HPDE6-E6E7 (cell line): ENCODE data around the gene NAA16.
"Not testable (repeated sequence)": the region's sequence is repeated elsewhere in the genome, so short reads cannot be mapped to it uniquely, and the experiment has no call there.

ENCODE experiments used
- DNase-seq: peaks from one replicate; pipeline ENCODE4 v3.0.0; 2011; ENCODE audit warnings: missing footprints; ENCODE audit errors: extremely low spot score

The NAA16 gene

DNA sequence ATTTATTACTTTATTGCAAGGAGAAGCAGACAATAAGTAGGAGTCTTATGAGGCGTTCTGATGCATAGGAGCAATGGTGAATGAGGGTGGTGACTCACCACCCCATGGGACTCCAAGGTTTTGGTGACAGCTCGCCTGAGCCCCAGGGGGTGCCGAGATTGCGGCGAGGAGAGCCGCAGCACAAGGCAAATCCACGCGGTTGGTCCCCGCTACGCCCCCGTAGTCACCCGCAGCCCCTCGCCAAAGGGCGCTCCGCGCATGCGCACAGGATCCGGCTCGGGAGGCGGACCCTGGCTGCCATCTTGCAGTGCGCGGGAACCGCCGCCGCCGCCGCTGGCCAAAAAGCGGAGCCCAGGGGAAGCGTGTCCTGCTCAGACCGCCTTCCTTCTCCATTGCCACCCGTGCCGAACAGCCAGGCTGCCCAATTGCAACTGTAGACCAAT is at the start of gene NAA16:
TSS of gene NAA16 (plus strand) at position 305 of the 443 bp plus-strand sequence. CDS start 262 bp downstream, outside the sequence.
- DNase-seq = peak; percentile 35

DNA sequence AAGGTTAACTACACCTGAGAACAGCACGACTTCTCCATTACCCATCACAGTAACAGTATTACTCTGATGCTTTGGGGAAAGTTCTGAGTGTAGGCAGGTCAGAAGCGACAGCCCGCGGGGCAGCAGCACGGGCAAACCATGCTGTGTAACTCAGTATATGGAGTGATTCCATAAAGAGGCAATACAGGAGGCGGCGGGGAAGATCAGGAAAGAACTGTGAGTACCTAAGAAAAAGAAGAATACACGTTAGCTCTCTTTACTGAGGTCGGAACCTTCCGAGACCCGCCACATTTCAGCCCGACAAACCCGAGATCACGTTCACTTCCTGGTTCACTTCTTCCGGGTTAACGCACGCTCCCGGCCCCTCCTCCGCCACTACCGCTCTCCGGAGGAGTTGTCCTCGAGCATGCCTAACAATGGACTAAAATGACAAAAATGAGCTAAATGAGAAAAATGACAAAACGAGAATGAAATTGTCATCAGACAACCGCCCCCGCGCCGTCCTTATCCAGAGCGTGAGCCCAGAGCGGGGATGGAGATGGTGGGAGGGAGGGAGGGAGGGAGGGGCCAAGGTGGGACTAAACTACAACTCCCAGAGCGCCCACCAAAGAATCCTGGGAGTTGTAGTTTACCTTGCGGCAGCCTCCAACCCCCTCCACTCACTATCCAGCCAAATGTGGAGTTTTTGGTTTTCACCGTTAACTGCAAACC is 47.7 kb upstream of the NAA16 start, which contains the start of gene MTRF1:
TSS of gene MTRF1 (minus strand) at position 316 of the 711 bp plus-strand sequence. CDS start 2,669 bp downstream, outside the sequence.
- peak; percentile 44 for DNase-seq

DNA sequence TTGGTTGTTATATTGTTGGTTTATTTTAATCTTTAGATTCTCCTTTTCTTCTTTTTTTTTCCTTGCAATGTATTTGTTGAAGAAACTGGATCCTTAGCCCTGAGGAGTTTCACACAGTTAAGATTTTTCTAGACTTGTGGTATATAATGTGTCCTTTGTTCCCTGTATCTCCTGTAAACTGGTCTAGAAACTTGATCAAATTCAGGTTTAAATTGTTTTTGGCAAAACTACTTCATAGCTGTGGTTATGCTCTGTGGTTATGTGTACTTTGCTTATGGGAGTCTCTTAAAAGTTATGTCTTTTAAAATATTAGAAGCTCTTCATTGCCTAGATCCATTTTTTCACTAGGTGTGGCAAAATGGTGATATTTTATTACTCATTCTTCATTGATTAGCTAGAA is 44.0 kb upstream of the NAA16 start:
- no peak for DNase-seq

DNA sequence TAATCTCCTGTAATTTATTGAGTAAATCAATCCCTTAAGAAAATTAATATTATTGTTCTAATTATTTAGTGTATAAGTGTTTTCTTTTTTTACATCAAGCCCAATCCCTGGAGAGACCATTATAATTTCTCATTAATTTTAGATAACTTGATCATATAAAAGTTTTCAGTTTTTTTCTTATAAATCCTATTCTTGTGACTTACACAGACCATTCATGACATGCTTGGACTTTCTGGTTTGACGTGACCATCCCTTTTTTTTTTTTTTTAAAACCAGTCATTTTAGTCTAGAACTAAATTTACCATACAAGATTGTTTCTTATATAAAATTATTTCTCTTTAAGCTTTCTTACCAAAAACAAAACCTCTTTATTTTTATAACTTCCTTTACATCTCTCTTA is 42.3 kb upstream of the NAA16 start:
- DNase-seq = no peak

DNA sequence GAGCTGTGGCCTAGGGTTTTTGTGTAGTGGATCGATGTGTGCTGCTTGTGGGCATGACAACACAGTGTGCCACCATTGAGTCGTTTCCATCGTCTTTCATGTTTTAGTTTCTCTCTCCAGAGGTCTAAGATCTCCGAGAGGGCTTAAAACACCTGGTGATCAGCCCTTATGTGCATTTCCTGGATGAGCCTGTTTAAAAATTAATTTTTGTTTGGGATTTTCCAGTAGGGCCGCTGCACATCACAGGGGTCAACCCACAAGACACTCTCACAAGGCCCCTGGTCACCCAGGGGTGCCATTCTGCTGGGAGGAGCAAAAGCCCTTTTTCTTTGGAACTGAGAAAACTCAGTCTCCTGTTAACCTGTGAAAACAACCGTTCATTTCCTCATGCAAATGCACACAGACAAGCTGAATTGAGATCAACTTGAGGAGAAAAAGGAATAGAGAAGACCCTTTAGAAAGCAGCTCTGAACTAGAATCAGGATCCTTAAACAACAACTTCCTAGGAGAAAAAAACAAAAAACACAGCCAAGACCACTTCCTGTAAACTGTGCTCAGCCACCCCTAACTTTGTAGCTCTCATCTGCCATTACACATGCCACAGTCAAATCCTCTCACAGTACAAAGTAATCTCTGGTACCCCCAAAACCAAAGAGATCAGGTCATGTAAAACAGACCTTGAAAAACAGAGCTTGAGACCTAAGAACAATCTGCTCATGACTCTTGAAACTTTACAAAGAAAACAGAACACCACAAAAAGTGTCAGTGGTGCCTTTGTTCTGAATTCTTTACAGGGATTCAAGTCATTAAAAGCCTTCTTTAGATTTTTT is 39.4 kb upstream of the NAA16 start:
- no peak for DNase-seq

DNA sequence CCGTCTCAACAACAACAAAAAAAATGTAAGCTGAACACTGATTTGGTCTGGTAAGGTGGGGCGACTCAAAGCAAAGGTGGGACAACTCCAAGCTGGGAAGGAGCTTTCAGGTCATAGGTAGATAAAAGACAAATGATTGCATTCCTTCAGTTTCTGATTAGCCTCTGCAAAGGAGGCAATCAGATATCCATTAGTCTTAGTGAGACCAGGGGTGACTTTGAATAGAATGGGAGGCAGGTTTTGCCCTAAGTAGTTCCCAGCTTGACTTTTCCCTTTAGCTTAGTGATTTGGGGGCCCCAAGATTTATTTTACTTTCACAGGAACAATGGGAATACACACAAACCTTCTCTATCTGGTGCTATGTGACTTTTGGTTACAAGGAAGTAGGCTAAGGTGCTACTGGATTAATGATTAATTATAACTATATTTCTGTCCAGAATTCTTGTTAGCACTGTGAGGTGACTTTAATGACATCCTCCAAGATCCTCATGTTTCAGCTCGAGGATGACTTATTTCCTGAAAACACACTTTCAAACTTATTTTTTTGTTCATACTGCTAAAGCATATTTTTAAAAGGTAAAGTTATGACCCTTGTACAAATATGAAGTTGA is 37.1 kb upstream of the NAA16 start:
- DNase-seq = no peak

DNA sequence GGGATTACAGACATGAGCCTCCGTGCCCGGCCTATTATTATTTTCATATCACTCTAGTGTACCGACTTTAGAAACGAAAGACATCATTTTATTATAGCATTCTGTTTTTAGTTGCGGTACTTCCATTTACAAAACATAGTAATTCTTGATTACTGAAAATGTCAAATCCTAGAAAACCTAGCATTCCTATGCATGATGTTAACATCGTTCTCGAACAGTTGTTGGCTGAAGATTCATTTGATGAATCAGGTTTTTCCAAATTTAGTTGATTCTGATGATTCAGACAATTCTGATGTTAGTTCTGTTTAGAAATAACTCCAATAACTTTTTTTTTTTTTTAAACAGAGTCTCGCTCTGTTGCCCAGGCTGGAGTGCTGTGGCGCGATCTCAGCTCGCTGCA is 36.2 kb upstream of the NAA16 start:
- no peak for DNase-seq

DNA sequence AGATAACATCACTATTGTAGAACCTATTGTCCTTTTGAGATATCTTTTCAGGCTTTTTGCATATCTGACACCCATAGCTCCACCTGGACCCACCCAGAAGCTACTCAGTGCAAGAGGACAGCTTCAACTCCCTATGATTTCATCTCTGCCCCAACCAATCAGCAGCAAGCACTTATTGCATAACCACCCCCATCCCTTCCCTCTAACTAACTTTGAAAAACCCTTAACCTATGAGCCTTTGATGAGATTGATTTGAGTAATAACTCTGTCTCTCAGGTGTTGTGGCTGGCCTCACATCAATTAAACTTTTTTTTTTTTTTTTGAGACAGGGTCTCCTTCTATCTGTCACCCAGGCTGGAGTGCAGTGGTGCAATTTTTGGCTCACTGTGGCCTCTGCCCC is 34.2 kb upstream of the NAA16 start:
- DNase-seq = no peak

DNA sequence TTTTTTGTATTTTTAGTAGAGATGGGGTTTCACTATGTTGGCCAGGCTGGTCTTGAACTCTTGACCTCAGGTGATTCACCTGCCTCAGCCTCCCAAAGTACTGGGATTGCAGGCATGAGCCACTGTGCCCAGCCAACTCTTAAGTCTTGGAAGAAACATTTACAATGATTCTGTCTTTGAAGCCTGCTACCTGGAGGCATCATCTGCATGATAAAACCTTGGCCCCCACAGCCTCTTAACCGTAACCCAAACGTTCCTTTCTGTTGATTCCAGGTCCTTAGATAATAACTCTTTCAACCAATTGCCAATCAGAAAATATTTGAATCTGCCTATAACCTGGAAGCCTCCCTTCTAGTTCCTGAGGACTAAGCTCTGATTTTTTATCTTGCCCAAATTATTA is 31.9 kb upstream of the NAA16 start:
- DNase-seq = not testable (repeated sequence)

DNA sequence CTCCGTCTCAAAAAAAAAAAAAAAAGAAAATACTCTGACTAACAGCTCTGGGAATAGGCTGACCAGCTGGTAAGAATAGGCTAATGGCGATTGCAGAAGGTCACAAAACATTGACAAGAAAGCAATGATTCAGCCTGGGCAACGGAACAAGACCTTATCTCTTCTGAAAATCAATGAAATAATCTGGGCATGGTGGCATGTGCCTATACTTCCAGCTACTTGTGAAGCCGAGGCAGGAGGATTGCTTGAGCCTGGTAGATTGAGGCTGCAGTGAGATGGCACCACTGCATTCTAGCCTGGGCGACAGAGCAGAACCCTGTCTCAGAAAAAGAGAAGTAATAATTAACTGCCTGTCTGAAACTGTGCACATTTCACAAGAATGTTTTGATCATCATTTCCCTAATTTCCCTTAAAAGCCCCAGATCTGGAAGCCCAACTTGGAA is 28.9 kb upstream of the NAA16 start:
- no peak for DNase-seq

DNA sequence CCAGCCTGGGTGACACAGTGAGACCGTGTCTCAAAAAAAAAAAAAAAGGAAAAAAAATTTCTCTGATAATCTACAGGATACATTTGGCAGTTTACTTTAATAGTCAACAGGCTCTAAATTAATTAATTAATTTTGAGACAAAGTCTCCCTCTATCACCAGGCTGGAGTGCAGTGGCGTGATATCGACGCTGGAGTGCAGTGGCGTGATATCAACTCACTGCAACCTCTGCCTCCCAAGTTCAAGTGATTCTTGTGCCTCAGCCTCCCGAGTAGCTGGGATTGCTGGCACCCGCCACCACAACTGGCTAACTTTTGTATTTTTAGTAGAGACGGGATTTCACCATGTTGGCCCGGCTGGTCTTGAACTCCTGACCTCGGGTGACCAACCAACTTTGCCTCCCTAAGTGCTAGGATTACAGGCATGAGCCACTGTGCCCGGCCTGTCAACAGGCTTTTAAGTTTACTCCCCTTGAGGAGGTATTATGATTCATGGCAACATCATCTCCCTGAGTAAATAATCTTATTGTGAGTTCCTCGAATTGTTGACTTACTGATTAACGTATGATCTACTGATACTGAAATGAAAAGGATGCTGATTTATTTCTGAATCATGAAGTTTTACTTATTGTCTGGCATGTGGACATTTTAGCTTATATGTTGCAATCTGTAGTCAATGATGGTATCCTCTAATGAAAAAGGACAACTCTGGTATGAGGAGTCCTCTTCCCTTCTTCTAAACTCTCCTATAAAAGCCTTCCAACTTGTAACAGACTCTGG is 26.4 kb upstream of the NAA16 start:
- DNase-seq = peak; percentile 35

DNA sequence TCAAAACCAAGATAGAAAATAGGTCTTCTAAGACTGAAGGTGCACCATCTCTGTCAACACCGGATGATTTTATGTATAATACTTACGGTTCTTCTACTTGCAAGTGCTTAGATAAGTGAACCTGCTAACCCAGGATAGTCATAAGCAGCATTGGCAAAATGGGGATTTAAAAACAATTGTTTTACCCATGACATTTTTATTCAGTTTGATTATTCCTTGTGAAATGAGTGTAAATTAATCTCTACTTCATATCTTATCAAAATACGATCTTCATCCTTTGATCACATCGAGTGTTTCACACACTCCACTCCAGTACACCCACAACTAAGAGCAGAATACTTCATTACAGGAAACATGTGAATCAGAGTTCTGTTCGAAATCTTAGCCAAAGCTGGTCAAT is 24.7 kb upstream of the NAA16 start:
- DNase-seq = no peak

DNA sequence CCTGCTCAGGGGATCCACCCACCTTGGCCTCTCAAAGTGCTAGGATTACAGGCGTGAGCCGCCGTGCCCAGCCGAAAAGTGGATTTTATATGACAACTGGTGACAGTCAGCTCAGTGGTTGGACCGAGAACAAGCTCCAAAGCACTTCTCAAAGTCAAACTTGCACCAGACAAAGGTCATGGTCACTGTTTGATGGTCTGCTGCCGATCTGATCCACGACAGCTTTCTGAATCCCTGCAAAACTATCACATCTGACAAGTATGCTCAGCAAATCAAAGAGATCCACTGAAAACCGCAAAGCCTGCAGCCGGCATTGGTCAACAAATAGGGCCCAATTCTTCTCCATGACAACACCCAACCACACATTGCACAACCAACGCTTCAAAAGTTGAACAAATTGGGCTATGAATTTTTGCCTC is 21.6 kb upstream of the NAA16 start:
- no peak for DNase-seq

DNA sequence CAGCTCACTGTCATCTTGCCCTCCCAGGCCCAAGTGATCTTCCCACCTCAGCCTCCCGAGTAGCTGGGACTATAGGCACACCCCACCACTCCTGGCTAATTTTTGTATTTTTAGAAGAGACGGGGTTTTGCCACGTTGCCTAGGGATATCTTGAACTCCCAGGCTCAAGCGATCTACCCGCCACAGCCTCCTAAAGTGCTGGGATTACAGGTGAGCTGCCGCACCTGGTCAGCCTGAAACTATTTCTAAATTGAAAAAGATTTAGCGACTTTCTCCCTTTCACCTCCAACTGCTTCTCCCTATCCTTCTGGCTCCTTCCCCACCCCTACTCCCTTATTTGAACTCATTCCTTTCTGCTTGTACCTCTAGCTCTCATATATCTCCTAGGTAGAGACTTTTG is 19.8 kb upstream of the NAA16 start:
- no peak for DNase-seq

DNA sequence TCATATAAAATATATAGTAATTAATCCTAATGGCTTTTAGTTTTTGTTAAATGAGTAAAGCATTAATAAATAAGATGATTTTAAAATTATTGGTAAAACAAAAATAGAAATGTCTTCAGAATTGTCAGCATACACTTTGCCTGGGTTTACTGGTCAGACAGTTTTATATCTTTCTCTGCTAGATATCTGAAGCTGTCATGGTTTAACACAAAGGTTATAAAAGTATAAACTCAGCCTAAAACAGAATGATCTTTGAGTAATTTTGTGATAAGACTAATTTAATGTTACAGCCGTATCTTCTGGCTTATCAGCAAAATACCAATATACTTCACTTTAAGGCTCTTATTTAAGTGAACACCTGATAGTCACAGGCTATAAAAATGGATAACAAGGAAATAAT is 17.8 kb upstream of the NAA16 start:
- DNase-seq = no peak

DNA sequence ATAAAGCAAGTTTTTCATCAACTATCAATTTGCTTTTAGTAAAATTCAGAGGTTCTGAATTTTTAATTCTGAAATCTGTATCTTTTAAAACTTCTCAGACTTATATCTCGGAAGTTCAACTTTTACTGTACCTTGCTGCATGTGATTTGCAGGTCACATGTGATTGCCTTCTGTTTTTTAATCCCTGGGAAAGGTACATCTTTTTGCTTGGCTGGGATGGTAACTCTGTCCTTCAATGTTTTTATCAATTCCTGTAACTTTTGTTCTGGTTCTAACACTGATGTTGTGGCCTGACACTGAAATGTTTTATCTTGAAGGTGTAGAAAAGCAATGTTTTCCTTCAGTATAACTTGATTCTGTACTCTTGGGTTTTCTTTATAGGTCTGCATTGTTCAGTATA is 16.2 kb upstream of the NAA16 start:
- DNase-seq = no peak

DNA sequence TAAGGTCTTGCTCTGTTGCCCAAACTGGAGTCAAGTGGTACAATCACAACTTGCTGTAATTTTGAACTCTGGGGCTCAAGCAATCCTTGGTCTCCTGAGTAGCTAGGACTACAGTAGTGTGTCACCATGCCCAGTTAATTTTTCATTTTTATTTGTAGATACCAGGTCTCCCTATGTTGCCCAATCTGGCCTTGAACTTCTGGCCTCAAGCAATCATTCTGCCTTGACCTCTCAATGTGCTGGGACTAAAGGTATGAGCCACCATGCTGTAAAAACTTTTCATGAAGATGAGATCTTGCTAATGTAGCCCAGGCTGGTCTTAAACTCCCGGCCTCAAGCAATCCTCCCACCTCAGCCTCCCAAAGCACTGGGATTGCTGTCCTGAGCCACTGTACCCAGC is 15.1 kb upstream of the NAA16 start:
- DNase-seq = no peak

DNA sequence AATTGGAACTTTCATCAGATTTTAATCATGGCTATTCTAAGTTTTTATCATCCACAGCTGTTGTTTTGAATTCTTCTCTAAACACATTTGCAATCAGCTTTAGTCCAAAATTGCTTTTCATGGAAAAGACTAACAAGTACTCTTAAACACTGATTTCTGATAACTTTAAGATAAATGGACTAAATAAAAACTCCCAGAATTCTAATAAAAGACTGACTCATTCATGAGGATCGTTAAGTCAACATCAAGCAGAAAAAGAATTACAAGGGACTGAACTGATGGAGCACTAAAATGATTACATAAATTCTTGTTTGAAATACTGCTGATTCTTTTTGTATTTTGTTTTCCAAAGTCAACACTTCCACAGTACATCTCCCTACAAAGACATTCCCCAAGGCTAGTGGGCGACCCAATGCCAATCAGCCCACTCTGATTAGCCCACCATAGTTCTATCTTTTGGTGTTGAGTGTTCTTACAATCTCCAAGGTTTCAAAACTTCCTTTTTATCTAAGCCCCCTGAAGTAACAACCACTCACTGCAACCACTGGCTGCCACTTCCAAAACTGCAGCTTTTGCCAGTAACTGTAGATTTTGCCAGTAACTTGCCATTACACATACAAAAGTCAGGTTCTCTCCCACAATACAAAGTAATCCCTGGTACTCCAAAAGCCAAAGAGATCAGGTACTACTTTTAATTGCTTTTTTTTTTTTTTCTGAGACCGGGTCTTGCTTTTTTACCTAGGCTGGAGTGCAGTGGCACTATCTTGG is 14.0 kb upstream of the NAA16 start:
- DNase-seq = no peak

DNA sequence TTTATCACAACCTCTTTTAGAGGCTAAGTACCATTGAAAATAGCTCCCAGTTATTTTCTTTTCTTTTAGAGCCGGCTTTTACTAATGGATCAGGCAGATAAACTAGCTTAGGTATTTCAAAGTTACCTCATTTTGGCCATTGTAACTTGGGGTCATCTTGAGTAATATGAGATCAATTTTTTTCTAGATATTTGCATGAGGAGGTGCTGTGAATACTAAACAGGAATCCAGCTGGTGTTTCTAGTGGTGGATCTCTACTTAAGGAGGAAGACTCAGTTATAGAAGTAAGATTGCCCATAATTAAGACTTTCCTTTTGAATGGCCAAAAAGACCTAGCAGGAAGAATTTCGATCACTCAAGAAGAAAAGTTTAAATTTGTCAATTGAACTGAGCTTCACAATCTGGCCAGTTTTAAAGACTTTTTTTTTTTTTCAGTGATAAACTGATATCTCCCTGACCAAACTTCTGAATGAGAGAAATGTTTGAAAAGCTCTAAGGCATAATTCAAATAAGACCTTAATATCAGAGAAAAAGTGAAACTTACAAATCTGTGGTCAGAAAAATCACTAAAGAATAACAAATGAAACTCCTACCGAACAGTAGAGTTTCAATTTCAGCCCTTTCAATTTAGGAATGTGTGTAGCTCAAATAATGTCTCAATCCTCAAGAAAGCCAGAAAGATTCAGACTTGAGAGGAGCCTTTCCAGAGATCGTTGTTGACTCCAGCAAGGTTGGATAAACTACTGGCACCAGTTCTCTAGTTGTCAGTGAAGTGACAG is 11.6 kb upstream of the NAA16 start:
- no peak for DNase-seq

DNA sequence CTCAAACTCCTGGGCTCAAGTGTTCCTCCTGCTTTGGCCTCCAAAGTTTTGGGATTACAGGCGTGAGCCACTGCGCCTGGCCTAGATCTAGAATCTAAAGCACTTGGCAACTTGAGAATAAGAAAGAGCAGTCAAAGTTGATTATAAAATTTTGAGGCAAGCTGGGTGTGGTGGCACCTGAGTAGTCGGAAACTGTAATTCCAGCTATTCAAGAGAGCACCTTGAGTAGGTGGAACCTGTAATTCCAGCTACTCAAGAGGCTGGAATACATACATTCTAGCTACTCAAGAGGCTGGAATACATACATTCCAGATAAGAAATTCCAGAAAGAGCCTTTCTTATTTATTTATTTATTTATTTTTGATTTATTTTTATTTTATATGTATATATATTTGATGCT is 8.3 kb upstream of the NAA16 start:
- no peak for DNase-seq
